ENCODE data around the gene COL16A1. TPM values are rescaled to one million over a fixed set of nuclear protein-coding genes. Genes with fewer than 3 reads are reported as not detected.

COL16A1 gene
- total RNA-seq, 1 donor from 2014 or later, result 0.51 TPM

- no peak for DNase-seq
These were observed 58.6 kb downstream of the COL16A1 start for GRCh38 chr1:31645274-31645568.

DNA sequence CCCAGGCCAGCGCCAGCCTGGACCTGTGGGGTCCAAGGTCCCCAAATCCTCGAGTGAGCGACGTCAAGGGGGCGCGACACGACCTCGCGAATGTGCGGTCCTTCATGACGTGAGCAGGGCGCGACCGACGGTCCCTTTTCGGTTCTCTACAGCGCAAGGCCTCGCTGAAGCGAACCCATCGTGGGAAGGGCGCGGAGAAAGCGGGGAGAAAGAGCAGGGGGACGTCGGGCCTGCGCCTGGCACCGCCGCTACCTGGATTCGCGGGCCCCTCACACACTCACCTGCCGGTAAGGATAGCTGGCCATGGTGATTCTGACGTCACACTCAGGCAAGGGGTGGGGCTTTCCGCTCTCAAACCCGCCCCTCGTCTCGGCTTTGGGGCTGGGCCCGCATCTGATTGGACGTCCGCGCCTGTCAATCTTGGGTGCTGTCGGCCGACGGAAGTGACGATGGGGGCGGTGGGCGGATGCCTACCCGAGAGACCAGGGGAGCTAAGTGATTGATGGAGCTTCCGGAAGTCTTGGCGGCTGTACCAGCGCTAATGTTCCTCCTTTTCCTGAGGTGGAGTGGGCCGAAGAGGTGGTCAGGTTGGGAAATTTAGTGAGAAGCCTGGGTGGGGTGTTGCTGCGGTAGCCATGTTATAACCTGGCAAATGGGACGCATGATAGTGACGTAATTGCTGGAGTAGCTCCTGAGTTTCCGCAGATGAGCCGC is 59.1 kb downstream of the COL16A1 start, which contains the start of gene PEF1:
Gene PEF1 (minus strand): TSS at position 317 of the 714 bp plus-strand sequence. CDS start 12 bp downstream, at position 305.
- DNase-seq, result peak; percentile 99

DNA sequence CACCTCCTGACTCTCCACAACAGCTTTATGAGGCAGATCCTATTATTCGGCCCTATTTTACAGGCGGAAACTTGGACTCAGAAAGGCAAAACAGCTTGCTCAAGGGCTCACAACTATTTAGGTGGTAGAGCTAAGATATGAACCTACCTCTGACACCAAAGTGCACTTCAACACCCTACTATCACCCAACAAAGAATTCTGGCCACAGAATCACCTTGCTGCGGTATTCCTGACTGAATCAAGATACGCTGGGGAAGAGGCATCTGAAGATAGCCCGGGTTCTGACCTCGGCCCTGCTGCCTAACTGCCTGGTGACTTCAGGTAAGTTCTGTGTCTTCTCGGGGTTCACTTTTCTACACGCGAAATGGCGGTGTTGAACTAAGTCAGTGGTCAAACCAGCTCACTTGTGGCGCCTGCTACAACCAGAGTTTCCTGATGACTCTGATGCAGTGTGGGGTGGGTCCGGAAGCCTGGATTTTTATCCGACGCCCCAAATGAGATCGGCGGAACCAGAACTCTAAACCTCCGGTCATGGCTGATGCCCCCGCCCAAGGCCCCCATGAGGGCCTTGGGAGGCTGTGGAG is 59.7 kb downstream of the COL16A1 start:
- DNase-seq, result no peak

GRCh38 chr1:31642897-31643296 is 60.9 kb downstream of the COL16A1 start:
- DNase-seq, result no peak

GRCh38 chr1:31642366-31642765 is 61.5 kb downstream of the COL16A1 start:
- DNase-seq, result no peak

DNA sequence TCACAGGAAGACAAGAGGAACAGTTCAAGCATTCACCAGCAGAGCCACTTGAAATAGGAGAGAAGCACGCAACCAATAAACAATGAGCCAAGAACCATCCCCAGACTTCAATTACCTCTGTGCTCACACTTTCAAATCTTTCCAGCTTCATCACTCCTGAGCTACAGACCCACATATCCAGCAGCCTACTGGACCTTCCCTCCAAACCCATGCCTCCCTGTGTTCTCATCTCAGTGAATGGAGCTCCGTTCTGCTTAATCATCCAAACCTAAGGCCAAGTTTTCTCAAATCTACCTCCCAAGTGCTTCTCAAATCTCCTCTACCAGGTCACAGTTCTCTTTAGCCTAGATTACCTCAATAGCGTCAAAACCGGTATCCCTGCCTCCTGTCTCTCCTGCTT is 62.9 kb downstream of the COL16A1 start:
- peak; percentile 50 for DNase-seq

DNA sequence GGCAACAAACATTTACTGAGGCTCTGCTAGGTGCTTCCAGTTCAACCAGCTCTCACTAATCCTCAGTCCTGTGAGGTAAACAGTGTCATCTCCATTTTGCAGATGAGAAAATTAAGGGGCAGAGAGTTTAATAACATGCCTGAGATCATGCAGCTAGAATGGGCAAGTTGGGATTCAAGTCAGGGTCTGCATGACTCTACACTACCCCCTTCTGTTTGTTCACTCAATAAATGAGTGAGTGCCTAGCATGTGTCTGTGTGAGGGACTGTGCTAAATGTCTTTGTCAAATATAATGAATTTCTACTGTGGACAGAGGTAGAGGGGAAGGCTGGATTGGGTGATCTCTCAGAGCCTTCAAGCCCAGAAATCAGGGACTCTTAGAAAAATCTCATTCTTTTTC is 63.6 kb downstream of the COL16A1 start:
- DNase-seq, result no peak

- no peak for DNase-seq
These were observed 64.3 kb downstream of the COL16A1 start for GRCh38 chr1:31639543-31639942.

DNA sequence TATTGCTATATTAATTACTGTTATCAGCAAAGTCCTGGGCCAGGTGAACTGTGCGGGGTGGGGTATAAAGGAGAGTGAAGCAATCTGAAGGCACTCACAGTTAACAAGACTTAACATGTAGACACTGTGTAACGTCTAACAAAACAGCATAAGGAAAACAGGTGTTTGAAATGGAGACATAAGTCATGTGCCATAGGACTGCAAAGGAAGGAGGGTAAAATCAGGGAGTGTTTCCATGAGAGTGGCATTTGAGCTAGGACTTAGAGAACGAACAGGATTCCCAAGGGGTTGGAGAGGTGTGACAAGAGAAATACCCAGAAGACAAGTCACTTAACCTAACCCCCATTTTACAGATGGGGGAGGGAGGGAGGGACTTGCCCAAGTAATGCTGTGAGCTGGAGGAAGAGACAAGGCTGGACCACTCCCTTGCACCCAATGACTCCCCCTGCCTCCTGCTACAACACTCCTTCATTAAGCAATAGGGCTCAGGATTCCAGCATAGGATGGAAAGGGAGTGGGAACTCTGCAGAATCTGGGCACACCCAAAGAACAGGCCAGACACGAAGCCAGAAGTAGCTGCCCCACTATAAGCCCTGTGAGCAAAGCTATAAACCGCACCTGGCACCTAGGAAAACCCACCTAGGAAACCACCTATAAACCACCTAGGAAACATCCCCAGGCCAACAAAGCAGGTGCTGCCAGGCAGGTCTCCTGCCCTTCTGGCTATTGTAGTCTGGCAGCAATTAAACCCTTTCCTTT is 65.7 kb downstream of the COL16A1 start:
- DNase-seq, result no peak

DNA sequence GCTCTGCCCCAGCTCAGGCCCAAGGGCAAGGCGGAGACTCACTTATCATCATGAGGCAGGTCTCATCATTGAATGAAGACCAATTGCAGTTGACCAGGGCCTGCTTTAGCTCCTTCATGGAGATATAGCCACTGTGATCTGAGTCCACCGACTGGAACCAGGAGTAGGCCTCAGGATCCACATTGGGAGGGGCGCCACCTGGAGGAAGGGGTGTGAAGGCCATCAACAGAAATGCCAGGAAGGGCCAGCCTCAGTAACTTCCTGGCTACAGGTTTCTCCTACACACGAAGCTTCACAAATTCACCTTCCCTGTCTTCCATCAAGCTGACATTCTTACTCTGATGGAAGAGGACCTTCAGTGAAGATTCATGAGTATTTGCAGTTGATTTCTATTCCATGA is 70.7 kb downstream of the COL16A1 start:
- DNase-seq, result peak; percentile 66

GRCh38 chr1:31632649-31633048 is 71.2 kb downstream of the COL16A1 start:
- DNase-seq, result no peak

GRCh38 chr1:31628931-31629556 is 74.8 kb downstream of the COL16A1 start:
- no peak for DNase-seq

DNA sequence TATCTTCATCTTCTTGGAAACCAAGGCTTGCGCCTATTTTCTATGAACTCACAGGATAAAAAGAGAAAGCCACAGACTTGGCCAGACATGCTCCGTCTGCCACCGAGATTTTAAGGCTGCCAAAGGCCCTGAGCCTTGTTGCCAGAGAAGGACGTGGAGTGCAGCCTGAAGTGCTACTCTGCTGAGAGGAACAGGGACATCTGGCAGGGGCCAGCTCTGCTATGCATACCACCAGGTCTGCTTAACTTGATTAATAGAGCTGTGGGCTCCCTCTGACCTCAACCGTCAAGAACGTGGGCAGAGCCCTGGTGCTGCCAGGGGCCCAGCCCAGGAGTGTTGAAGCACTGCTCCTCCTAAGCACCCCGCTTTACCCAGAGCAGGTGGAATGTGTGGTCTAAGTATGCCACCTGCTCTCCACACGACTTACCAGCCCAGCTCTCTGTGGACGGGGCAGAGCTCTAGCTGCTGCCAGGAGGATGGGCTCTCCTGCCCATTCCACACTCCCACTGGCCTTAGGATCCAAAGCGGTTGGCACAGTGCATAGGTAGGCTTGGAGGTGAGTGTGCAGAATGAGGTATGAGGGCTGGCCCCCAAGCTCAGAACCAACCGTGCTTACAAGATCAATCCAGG is 75.8 kb downstream of the COL16A1 start:
- no peak for DNase-seq

DNA sequence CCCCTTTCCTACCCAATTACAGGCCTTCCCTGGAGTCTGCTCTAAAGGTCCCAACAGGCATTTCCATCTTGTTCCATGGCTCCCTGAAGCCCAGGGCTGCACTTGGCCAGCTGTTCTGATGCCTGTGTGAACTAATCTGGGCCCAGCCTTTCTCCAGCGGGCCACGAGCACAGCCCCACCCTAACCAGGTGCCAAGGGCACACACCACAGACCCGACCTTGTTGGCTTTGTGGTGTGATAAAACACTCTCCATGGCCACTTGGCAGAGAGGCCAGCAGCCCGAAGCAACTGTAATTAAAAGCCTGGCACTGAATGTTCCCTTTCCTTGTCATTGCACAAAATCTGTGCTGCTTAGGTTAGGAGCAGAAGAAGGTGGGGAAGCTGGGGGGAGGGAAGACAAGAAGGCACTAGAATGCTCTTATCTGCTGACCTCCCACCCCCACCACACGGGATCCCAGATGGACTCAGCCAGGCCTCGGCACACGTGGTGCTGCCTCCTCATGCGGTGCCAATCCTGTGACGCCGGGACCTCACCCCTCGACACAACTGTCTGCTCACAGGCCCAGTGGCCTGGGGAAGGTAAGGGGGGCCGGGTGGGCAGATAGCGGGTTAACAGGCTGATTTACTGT is 76.4 kb downstream of the COL16A1 start:
- DNase-seq, result no peak

GRCh38 chr1:31626223-31627207 is 77.3 kb downstream of the COL16A1 start:
- DNase-seq, result no peak

- DNase-seq, result no peak
These were observed 78.1 kb downstream of the COL16A1 start for GRCh38 chr1:31625561-31626222.

- DNase-seq, result no peak
These were observed 78.9 kb downstream of the COL16A1 start for GRCh38 chr1:31624731-31625514.

- no peak for DNase-seq
These were observed 79.5 kb downstream of the COL16A1 start for GRCh38 chr1:31624309-31624708.

DNA sequence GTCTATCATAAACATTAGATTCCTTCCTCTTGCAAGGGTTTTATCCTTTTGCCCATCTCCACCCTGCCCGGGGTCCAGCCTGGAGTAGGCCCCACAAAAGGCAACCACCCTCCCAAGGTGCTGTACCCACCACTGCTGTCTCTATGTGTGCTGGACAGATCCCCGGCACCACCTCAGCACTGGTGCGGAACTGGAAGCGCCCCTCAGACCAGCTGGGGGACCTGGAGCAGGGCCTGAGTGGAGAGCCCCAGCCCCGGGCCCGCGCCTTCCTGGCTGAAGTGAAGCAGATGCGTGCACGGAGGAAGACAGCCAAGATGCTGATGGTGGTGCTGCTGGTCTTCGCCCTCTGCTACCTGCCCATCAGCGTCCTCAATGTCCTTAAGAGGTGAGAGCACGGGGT is 80.5 kb downstream of the COL16A1 start:
- DNase-seq, result no peak

All from dermis blood vessel endothelial cell (primary cell).